ENCODE results near the gene AAK1.

The AAK1 gene

GRCh38 chr2:69643602-69644505 is at the start of gene AAK1:
TSS of gene AAK1 (minus strand) at chr2:69643739. CDS start at chr2:69643040, 699 bp downstream.
- Histone ChIP-seq H3K9ac (ENCODE audit: low read length) (peak within 1 kb of the TSS; percentile 95), H3K4me3 (ENCODE audit: low read depth, low read length) (peak within 1 kb of the TSS; percentile 94), H3K27me3 (ENCODE audit: control insufficient read depth, insufficient read depth, low read length) (no peaks in the 10 kb centered on the region), H3K27ac (ENCODE audit: low read depth, low read length) (peak within 1 kb of the TSS; percentile 85), H3K36me3 (ENCODE audit: control insufficient read depth, insufficient read depth, low read length) (no peaks in the 10 kb centered on the region), H3K4me1 (ENCODE audit: control insufficient read depth, insufficient read depth, low read length) (peaks cover 25% of the 10 kb centered on the region), H3K9me3 (ENCODE audit: control insufficient read depth, insufficient read depth, low read depth, low read length) (peaks cover 5% of the 10 kb centered on the region; the same call in 1 of the 2 replicates)

GRCh38 chr2:69692424-69692823 is 48.9 kb upstream of the AAK1 start:
- H3K27me3 ChIP-seq (ENCODE audit: control insufficient read depth, insufficient read depth, low read length), result no peaks in the 10 kb centered on the region
- no peaks in the 10 kb centered on the region; the same call in 1 of the 2 replicates for H3K4me1 ChIP-seq (ENCODE audit: control insufficient read depth, insufficient read depth, low read length)
- H3K27ac ChIP-seq (ENCODE audit: low read depth, low read length), result no peak overlapping the region
- H3K4me3 ChIP-seq (ENCODE audit: low read depth, low read length), result no peak overlapping the region
- no peaks in the 10 kb centered on the region for H3K36me3 ChIP-seq (ENCODE audit: control insufficient read depth, insufficient read depth, low read length)
- H3K9me3 ChIP-seq (ENCODE audit: control insufficient read depth, insufficient read depth, low read depth, low read length), result no peaks in the 10 kb centered on the region
- H3K9ac ChIP-seq (ENCODE audit: low read length), result no peak overlapping the region

- Histone ChIP-seq H3K4me3 (ENCODE audit: low read depth, low read length) (no peak overlapping the region), H3K4me1 (ENCODE audit: control insufficient read depth, insufficient read depth, low read length) (no peaks in the 10 kb centered on the region; the same call in 1 of the 2 replicates), H3K9me3 (ENCODE audit: control insufficient read depth, insufficient read depth, low read depth, low read length) (no peaks in the 10 kb centered on the region), H3K36me3 (ENCODE audit: control insufficient read depth, insufficient read depth, low read length) (no peaks in the 10 kb centered on the region), H3K27me3 (ENCODE audit: control insufficient read depth, insufficient read depth, low read length) (no peaks in the 10 kb centered on the region), H3K27ac (ENCODE audit: low read depth, low read length) (no peak overlapping the region), H3K9ac (ENCODE audit: low read length) (no peak overlapping the region)
Measured at GRCh38 chr2:69689969-69690368, 46.4 kb upstream of the AAK1 start.

- no peaks in the 10 kb centered on the region; the same call in 1 of the 2 replicates for H3K4me1 ChIP-seq (ENCODE audit: control insufficient read depth, insufficient read depth, low read length)
- no peak overlapping the region for H3K4me3 ChIP-seq (ENCODE audit: low read depth, low read length)
- no peaks in the 10 kb centered on the region for H3K27me3 ChIP-seq (ENCODE audit: control insufficient read depth, insufficient read depth, low read length)
Measured at GRCh38 chr2:69689466-69689865, 45.9 kb upstream of the AAK1 start.

GRCh38 chr2:69687971-69688611 is 44.6 kb upstream of the AAK1 start:
- H3K36me3 ChIP-seq (ENCODE audit: control insufficient read depth, insufficient read depth, low read length), result no peaks in the 10 kb centered on the region
- no peak overlapping the region for H3K27ac ChIP-seq (ENCODE audit: low read depth, low read length)
- H3K4me1 ChIP-seq (ENCODE audit: control insufficient read depth, insufficient read depth, low read length), result peaks cover 7% of the 10 kb centered on the region; the same call in 1 of the 2 replicates
- no peaks in the 10 kb centered on the region for H3K9me3 ChIP-seq (ENCODE audit: control insufficient read depth, insufficient read depth, low read depth, low read length)
- no peaks in the 10 kb centered on the region for H3K27me3 ChIP-seq (ENCODE audit: control insufficient read depth, insufficient read depth, low read length)
- no peak overlapping the region for H3K9ac ChIP-seq (ENCODE audit: low read length)
- no peak overlapping the region for H3K4me3 ChIP-seq (ENCODE audit: low read depth, low read length)

More at GRCh38 chr2:69689466-69689865, 45.9 kb upstream of the AAK1 start:
- H3K36me3 ChIP-seq (ENCODE audit: control insufficient read depth, insufficient read depth, low read length), result no peaks in the 10 kb centered on the region
- no peak overlapping the region for H3K27ac ChIP-seq (ENCODE audit: low read depth, low read length)
- H3K9ac ChIP-seq (ENCODE audit: low read length), result no peak overlapping the region
- no peaks in the 10 kb centered on the region for H3K9me3 ChIP-seq (ENCODE audit: control insufficient read depth, insufficient read depth, low read depth, low read length)

- Histone ChIP-seq H3K27ac (ENCODE audit: low read depth, low read length) (no peak overlapping the region), H3K4me3 (ENCODE audit: low read depth, low read length) (no peak overlapping the region), H3K36me3 (ENCODE audit: control insufficient read depth, insufficient read depth, low read length) (no peaks in the 10 kb centered on the region), H3K4me1 (ENCODE audit: control insufficient read depth, insufficient read depth, low read length) (peaks cover 8% of the 10 kb centered on the region; the same call in 1 of the 2 replicates), H3K9ac (ENCODE audit: low read length) (no peak overlapping the region), H3K9me3 (ENCODE audit: control insufficient read depth, insufficient read depth, low read depth, low read length) (no peaks in the 10 kb centered on the region), H3K27me3 (ENCODE audit: control insufficient read depth, insufficient read depth, low read length) (no peaks in the 10 kb centered on the region)
Measured at GRCh38 chr2:69686813-69687212, 43.3 kb upstream of the AAK1 start.

- Histone ChIP-seq H3K36me3 (ENCODE audit: control insufficient read depth, insufficient read depth, low read length) (no peaks in the 10 kb centered on the region), H3K9ac (ENCODE audit: low read length) (no peak overlapping the region), H3K27ac (ENCODE audit: low read depth, low read length) (no peak overlapping the region), H3K4me3 (ENCODE audit: low read depth, low read length) (no peak overlapping the region), H3K4me1 (ENCODE audit: control insufficient read depth, insufficient read depth, low read length) (peaks cover 8% of the 10 kb centered on the region; the same call in 1 of the 2 replicates), H3K27me3 (ENCODE audit: control insufficient read depth, insufficient read depth, low read length) (no peaks in the 10 kb centered on the region), H3K9me3 (ENCODE audit: control insufficient read depth, insufficient read depth, low read depth, low read length) (no peaks in the 10 kb centered on the region)
Measured at GRCh38 chr2:69685321-69686048, 41.9 kb upstream of the AAK1 start.

- Histone ChIP-seq H3K4me1 (ENCODE audit: control insufficient read depth, insufficient read depth, low read length) (peaks cover 8% of the 10 kb centered on the region; the same call in 1 of the 2 replicates), H3K9ac (ENCODE audit: low read length) (no peak overlapping the region), H3K36me3 (ENCODE audit: control insufficient read depth, insufficient read depth, low read length) (no peaks in the 10 kb centered on the region), H3K9me3 (ENCODE audit: control insufficient read depth, insufficient read depth, low read depth, low read length) (no peaks in the 10 kb centered on the region), H3K27me3 (ENCODE audit: control insufficient read depth, insufficient read depth, low read length) (no peaks in the 10 kb centered on the region), H3K4me3 (ENCODE audit: low read depth, low read length) (no peak overlapping the region), H3K27ac (ENCODE audit: low read depth, low read length) (no peak overlapping the region)
Measured at GRCh38 chr2:69683170-69683971, 39.8 kb upstream of the AAK1 start.

- no peaks in the 10 kb centered on the region for H3K27me3 ChIP-seq (ENCODE audit: control insufficient read depth, insufficient read depth, low read length)
- H3K9me3 ChIP-seq (ENCODE audit: control insufficient read depth, insufficient read depth, low read depth, low read length), result no peaks in the 10 kb centered on the region
- no peaks in the 10 kb centered on the region for H3K36me3 ChIP-seq (ENCODE audit: control insufficient read depth, insufficient read depth, low read length)
- no peak overlapping the region for H3K9ac ChIP-seq (ENCODE audit: low read length)
- no peak overlapping the region for H3K27ac ChIP-seq (ENCODE audit: low read depth, low read length)
- no peak overlapping the region for H3K4me3 ChIP-seq (ENCODE audit: low read depth, low read length)
- peaks cover 8% of the 10 kb centered on the region; the same call in 1 of the 2 replicates for H3K4me1 ChIP-seq (ENCODE audit: control insufficient read depth, insufficient read depth, low read length)
Measured at GRCh38 chr2:69682525-69682924, 39.0 kb upstream of the AAK1 start.

GRCh38 chr2:69680001-69680675 is 36.6 kb upstream of the AAK1 start:
- Histone ChIP-seq H3K9ac (ENCODE audit: low read length) (no peak overlapping the region), H3K36me3 (ENCODE audit: control insufficient read depth, insufficient read depth, low read length) (no peaks in the 10 kb centered on the region), H3K4me1 (ENCODE audit: control insufficient read depth, insufficient read depth, low read length) (peaks cover 8% of the 10 kb centered on the region), H3K27me3 (ENCODE audit: control insufficient read depth, insufficient read depth, low read length) (no peaks in the 10 kb centered on the region), H3K4me3 (ENCODE audit: low read depth, low read length) (no peak overlapping the region), H3K9me3 (ENCODE audit: control insufficient read depth, insufficient read depth, low read depth, low read length) (no peaks in the 10 kb centered on the region), H3K27ac (ENCODE audit: low read depth, low read length) (no peak overlapping the region)

All from HUES6 (cell line).